ENCODE data around the gene OLFM1. TPM values are rescaled to one million over a fixed set of nuclear protein-coding genes. Genes with fewer than 3 reads are reported as not detected.

The OLFM1 gene
- total and polyA plus RNA-seq, 9 of the 15 experiments (the other 6 are each of a cell fraction or from before 2014, with no cell fraction given): not detected

DNA sequence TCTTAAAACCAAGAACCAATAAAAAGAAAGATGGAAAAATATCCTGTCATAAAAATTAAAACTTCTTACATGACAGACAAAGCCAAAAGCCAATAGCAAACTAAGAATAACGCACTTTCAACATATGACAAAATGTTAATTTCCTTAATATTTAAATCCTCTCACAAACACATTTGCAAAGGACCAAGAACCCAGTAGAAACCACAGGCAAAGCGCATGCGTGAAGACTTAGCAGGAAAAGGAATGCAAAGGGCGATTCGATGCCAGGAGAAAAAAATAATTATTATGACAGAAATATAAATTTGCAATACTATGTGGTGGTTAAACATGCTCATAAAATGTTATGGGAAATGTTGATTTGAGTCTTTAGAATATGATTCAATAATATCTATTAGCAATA is 39.9 kb upstream of the OLFM1 start:
- Histone ChIP-seq H4K20me1 (replicated peaks; ENCODE audit: control insufficient read depth, insufficient read depth, low read length) (no peaks in the 10 kb centered on the region; the same call in none of the 2 replicates), H2AFZ (ENCODE audit: low read depth, low read length) (no peak overlapping the region), H3K9ac (ENCODE audit: insufficient read depth in 1 of 2, low read depth in 2 of 2, low read length in 2 of 2) (no peak overlapping the region), H3K9me1 (ENCODE audit: control insufficient read depth, insufficient read depth, low read length) (no peaks in the 10 kb centered on the region), H3K4me3 (no peak overlapping the region), H3K4me2 (ENCODE audit: insufficient read depth, low read length) (no peak overlapping the region), H3K27ac (ENCODE audit: extremely low read depth, low read depth, low read length) (no peak overlapping the region), H3K4me1 (replicated peaks in 1 of 2; ENCODE audit: control insufficient read depth in 2 of 2, insufficient read depth in 2 of 2, low read length in 2 of 2) (no peaks in the 10 kb centered on the region), H3K79me2 (ENCODE audit: control insufficient read depth, insufficient read depth, low read length) (no peaks in the 10 kb centered on the region), H3K9me3 (replicated peaks; ENCODE audit: control insufficient read depth, insufficient read depth, low read depth, low read length) (no peaks in the 10 kb centered on the region), H3K36me3 (ENCODE audit: control insufficient read depth, insufficient read depth, low read length) (no peaks in the 10 kb centered on the region), H3K27me3 (ENCODE audit: control insufficient read depth in 2 of 2, insufficient read depth in 2 of 2, low read length in 2 of 2) (peaks cover 7 to 60% of the 10 kb centered on the region in 2 experiments; a peak in 4 of 5 replicates)
- POLR2A ChIA-PET: no interaction called here
- no TSS peak for BruUV-seq (replicated peaks)
- no peak for FAIRE-seq
- intact Hi-C loops (cut with micrococcal nuclease): no loop called here
- peak; percentile 58 to 69 for TF ChIP-seq NRF1 (conservative IDR thresholded peaks at IDR 0.05 in 1 of 2, IDR thresholded peaks at IDR 0.05 in 1 of 2)
- no peak for TF ChIP-seq NFATC3 (IDR thresholded peaks at IDR 0.05)
- no peak for DNase-seq (ENCODE audit: extremely low read depth in 1 of 4, low spot score in 3 of 4)
- in situ Hi-C loops (cut with MboI): no loop called here
- no peak for ATAC-seq
- 5% methylated on average over 5 of the region's 5 CpGs for WGBS (ENCODE audit: insufficient coverage, low coverage, missing lambda C conversion rate)
- CTCF ChIA-PET (ENCODE audit: low intra/inter-chr PET ratio): no interaction called here

DNA sequence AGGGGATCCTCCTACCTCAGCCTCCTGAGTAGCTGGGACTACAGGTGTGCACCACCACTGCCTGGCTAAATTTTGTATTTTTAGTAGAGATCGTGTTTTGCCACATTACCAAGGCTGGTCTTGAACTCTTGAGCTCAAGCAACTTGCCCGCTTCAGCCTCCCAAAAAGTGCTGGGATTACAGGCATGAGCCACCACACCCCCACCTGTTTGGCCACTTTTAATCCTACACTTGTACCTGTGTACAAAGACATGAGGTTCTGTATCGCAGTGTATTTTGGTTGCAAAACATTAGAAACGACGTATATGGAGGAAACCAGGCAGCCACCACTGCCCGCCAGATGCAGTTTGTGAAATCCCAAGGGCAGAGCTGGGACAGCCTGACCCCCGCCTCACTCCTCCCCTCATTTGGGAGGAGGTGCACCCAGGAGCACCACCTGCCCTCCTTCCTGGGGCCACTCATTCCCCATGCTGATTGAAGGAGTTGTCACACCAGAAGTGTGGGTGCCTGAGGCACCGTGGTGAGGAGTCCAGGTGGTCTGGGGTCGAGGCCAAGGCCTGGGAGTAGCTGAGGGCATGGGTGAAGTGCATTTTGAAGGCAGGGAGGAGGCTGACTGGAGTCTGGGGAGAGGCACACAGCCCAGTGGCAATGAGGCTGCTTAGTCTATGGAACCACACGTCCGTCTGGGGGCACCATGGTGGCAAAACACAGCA is 39.3 kb upstream of the OLFM1 start:
- H3K79me2 ChIP-seq (ENCODE audit: control insufficient read depth, insufficient read depth, low read length): no peaks in the 10 kb centered on the region
- no peak overlapping the region for H3K4me2 ChIP-seq (ENCODE audit: insufficient read depth, low read length)
- no peak for TF ChIP-seq ZNF589 (CRISPR knock-in tag; IDR thresholded peaks at IDR 0.05; ENCODE audit: low read depth)
- no peak for TF ChIP-seq MCM3 (IDR thresholded peaks at IDR 0.05)
- TF ChIP-seq LEF1 (IDR thresholded peaks at IDR 0.05): no peak
- no peak for TF ChIP-seq ARNT (IDR thresholded peaks at IDR 0.05)
- no peak for TF ChIP-seq TBL1XR1 (IDR thresholded peaks at IDR 0.05; ENCODE audit: low read length in 2 of 2)
- TF ChIP-seq, protein P1, sequence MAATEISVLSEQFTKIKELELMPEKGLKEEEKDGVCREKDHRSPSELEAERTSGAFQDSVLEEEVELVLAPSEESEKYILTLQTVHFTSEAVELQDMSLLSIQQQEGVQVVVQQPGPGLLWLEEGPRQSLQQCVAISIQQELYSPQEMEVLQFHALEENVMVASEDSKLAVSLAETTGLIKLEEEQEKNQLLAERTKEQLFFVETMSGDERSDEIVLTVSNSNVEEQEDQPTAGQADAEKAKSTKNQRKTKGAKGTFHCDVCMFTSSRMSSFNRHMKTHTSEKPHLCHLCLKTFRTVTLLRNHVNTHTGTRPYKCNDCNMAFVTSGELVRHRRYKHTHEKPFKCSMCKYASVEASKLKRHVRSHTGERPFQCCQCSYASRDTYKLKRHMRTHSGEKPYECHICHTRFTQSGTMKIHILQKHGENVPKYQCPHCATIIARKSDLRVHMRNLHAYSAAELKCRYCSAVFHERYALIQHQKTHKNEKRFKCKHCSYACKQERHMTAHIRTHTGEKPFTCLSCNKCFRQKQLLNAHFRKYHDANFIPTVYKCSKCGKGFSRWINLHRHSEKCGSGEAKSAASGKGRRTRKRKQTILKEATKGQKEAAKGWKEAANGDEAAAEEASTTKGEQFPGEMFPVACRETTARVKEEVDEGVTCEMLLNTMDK (IDR thresholded peaks at IDR 0.05; ENCODE audit: borderline replicate concordance, insufficient read depth, low read depth, low read length, poor library complexity, severe bottlenecking): no peak
- no peak for TF ChIP-seq SNRNP70 (optimal IDR thresholded peaks at IDR 0.05; ENCODE audit: low read depth, low read length)
- ChIA-PET CTCF (ENCODE audit: low intra/inter-chr PET ratio) (no interaction called here), POLR2A (no interaction called here)
- under 1% methylated on average over 11 of the region's 11 CpGs for WGBS (ENCODE audit: insufficient coverage, low coverage, missing lambda C conversion rate)
- in situ Hi-C loops (cut with MboI): no loop called here
- H3K9me3 ChIP-seq (replicated peaks; ENCODE audit: control insufficient read depth, insufficient read depth, low read depth, low read length): no peaks in the 10 kb centered on the region
- H2AFZ ChIP-seq (ENCODE audit: low read depth, low read length): no peak overlapping the region
- no peaks in the 10 kb centered on the region for H3K4me1 ChIP-seq (replicated peaks in 1 of 2; ENCODE audit: control insufficient read depth in 2 of 2, insufficient read depth in 2 of 2, low read length in 2 of 2)
- H3K9me1 ChIP-seq (ENCODE audit: control insufficient read depth, insufficient read depth, low read length): no peaks in the 10 kb centered on the region
- H3K9ac ChIP-seq (ENCODE audit: insufficient read depth in 1 of 2, low read depth in 2 of 2, low read length in 2 of 2): no peak overlapping the region
- H3K4me3 ChIP-seq: no peak overlapping the region
- no peaks in the 10 kb centered on the region; the same call in none of the 2 replicates for H4K20me1 ChIP-seq (replicated peaks; ENCODE audit: control insufficient read depth, insufficient read depth, low read length)
- H3K27me3 ChIP-seq (ENCODE audit: control insufficient read depth in 2 of 2, insufficient read depth in 2 of 2, low read length in 2 of 2): peaks cover 7 to 61% of the 10 kb centered on the region in 2 experiments; a peak in 4 of 5 replicates
- intact Hi-C loops (cut with micrococcal nuclease): no loop called here
- no peak for FAIRE-seq
- DNase-seq (ENCODE audit: extremely low read depth in 1 of 4, low spot score in 3 of 4): no peak
- no peak for ATAC-seq
- H3K27ac ChIP-seq (ENCODE audit: extremely low read depth, low read depth, low read length): no peak overlapping the region
- H3K36me3 ChIP-seq (ENCODE audit: control insufficient read depth, insufficient read depth, low read length): no peaks in the 10 kb centered on the region
- BruUV-seq (replicated peaks): no TSS peak

Data from K562 (cell line).